Lung (tissue), 5 donors: ENCODE data around the gene BTD. TPM values are rescaled to one million over a fixed set of nuclear protein-coding genes. Genes with fewer than 3 reads are reported as not detected.

Source experiments
- polyA plus RNA-seq, 2 donors: library from polyadenylated mRNA; stranded (reverse); fragments of 200-250 nt; gene quantifications; one replicate each; pipeline ENCODE4 v1.2.1, GENCODE V29; 2013
- small RNA-seq: library from RNA; depleted of rRNA; stranded (forward); fragments of <200 nt; gene quantifications from one replicate; pipeline ENCODE3, GENCODE V24; 2014; ENCODE audit warnings: low replicate concordance
- total RNA-seq, 2 donors: library from RNA; depleted of rRNA in 1 of 2; stranded (reverse); fragments of >200 nt in 1 of 2; gene quantifications; one replicate each; pipeline ENCODE4 v1.2.1, GENCODE V29; 2014 to 2021
- donor health status: Bipolar disorder and iron deficiency.
- donor health status: healthy.
- donor health status: DM: yes; HTN: yes; CAD: no.

BTD gene
- total and polyA plus RNA-seq, 4 donors = 14.9 to 35.5 (median 18.7) TPM

Small RNA genes lying within 50 kb of the gene (small RNA-seq; reads per million reads assigned to genes)
- not detected for gene MIR3134

Other genes with a start within 250 kb of the BTD start
- gene METTL6, start 174.2 kb upstream of the BTD start, total RNA-seq = 10 to 100 TPM; 12.3 to 35.4 TPM
- gene METTL6, start 174.2 kb upstream of the BTD start, polyA plus RNA-seq = 10 to 100 TPM in 1 of 2 donors, 1 to 10 TPM in 1; 8.6 to 14.0 TPM
- gene EAF1, start 174.1 kb upstream of the BTD start, total RNA-seq = 10 to 100 TPM; 16.2 to 25.3 TPM
- gene EAF1, start 174.1 kb upstream of the BTD start, polyA plus RNA-seq = 10 to 100 TPM in 1 of 2 donors, 1 to 10 TPM in 1; 5.5 to 17.7 TPM
- 1 to 10 TPM; 2.9 to 5.1 TPM for gene COLQ, start 80.0 kb upstream of the BTD start, total RNA-seq
- gene COLQ, start 80.0 kb upstream of the BTD start, polyA plus RNA-seq = 1 to 10 TPM in 1 of 2 donors, under 1 TPM in 1; 0.90 to 1.0 TPM
- 10 to 100 TPM; 27.5 to 27.7 TPM for gene HACL1, start 176 bp upstream of the BTD start, total RNA-seq
- gene HACL1, start 176 bp upstream of the BTD start, polyA plus RNA-seq = 10 to 100 TPM; 14.7 to 15.6 TPM
- 10 to 100 TPM; 64.3 to 66.7 TPM for gene ANKRD28, start 196.2 kb downstream of the BTD start, total RNA-seq
- gene ANKRD28, start 196.2 kb downstream of the BTD start, polyA plus RNA-seq = 10 to 100 TPM; 11.1 to 14.1 TPM